ENCODE data around the gene LRRC37A.
A peak's percentile ranks its signal among the peaks of the same experiment; 100 is the strongest.
"Not testable (repeated sequence)": the region's sequence is repeated elsewhere in the genome, so short reads cannot be mapped to it uniquely, and the experiment has no call there.

The LRRC37A gene

GRCh38 chr17:46294831-46295230 lies at the start of gene LRRC37A:
LRRC37A (plus strand) TSS chr17:46295131; CDS start chr17:46295134, 3 bp downstream.
- not testable (repeated sequence) for DNase-seq

GRCh38 chr17:46249153-46249552 lies 45.8 kb upstream of the LRRC37A start:
- not testable (repeated sequence) for DNase-seq

GRCh38 chr17:46252804-46253203 lies 42.1 kb upstream of the LRRC37A start:
- DNase-seq, result not testable (repeated sequence)

GRCh38 chr17:46253722-46254121 lies 41.2 kb upstream of the LRRC37A start:
- peak; percentile 75 for DNase-seq

GRCh38 chr17:46254215-46254614 lies 40.7 kb upstream of the LRRC37A start:
- DNase-seq, result not testable (repeated sequence)

GRCh38 chr17:46256369-46256768 lies 38.6 kb upstream of the LRRC37A start:
- DNase-seq, result not testable (repeated sequence)

- peak; percentile 56 for DNase-seq
These were observed 34.9 kb upstream of the LRRC37A start for GRCh38 chr17:46259845-46260661.

GRCh38 chr17:46262271-46262670 lies 32.7 kb upstream of the LRRC37A start:
- no peak for DNase-seq

- peak; percentile 94 for DNase-seq
These were observed 30.3 kb upstream of the LRRC37A start for GRCh38 chr17:46264456-46265198.

GRCh38 chr17:46266063-46266655 lies 28.8 kb upstream of the LRRC37A start:
- peak; percentile 73 for DNase-seq

- DNase-seq, result peak; percentile 94
These were observed 28.0 kb upstream of the LRRC37A start for GRCh38 chr17:46266656-46267544.

GRCh38 chr17:46270032-46270431 lies 24.9 kb upstream of the LRRC37A start:
- DNase-seq, result no peak

- DNase-seq, result no peak
These were observed 21.2 kb upstream of the LRRC37A start for GRCh38 chr17:46273541-46274236.

GRCh38 chr17:46274238-46274637 lies 20.7 kb upstream of the LRRC37A start:
- DNase-seq, result no peak

GRCh38 chr17:46276728-46277479 lies 18.0 kb upstream of the LRRC37A start:
- DNase-seq, result not testable (repeated sequence)

GRCh38 chr17:46281336-46281735 lies 13.6 kb upstream of the LRRC37A start:
- not testable (repeated sequence) for DNase-seq

GRCh38 chr17:46282635-46283034 lies 12.3 kb upstream of the LRRC37A start:
- DNase-seq, result not testable (repeated sequence)

- DNase-seq, result peak; percentile 64
These were observed 10.5 kb upstream of the LRRC37A start for GRCh38 chr17:46284467-46284866.

GRCh38 chr17:46285500-46285899 lies 9.4 kb upstream of the LRRC37A start:
- peak; percentile 55 for DNase-seq

GRCh38 chr17:46286764-46287221 lies 8.1 kb upstream of the LRRC37A start:
- peak; percentile 83 for DNase-seq

- not testable (repeated sequence) for DNase-seq
These were observed 7.3 kb upstream of the LRRC37A start for GRCh38 chr17:46287587-46287986.

Data from EL (cell line).